Endothelial cell of umbilical vein (primary cell): ENCODE data around the gene RASAL1.

Experiments
- CTCF ChIP-seq, 2 donors: IDR thresholded peaks; 1 replicate in 1 of 2; 2 replicates in 1 of 2; pipeline ENCODE4 v1.5.1; 2011; ENCODE audit warnings: low read length in 2 of 2, mild to moderate bottlenecking in 2 of 2, moderate library complexity in 2 of 2, control low read depth in 1 of 2, inconsistent platforms in 1 of 2, low read depth in 1 of 2; ENCODE audit not compliant: insufficient read depth in 1 of 2; ENCODE audit errors: extremely low read depth in 1 of 2
- EZH2 ChIP-seq: IDR thresholded peaks from 2 replicates; pipeline ENCODE4 v1.6.1; 2012; ENCODE audit warnings: borderline replicate concordance, low read depth, mild to moderate bottlenecking, moderate library complexity, low read length, inconsistent platforms; ENCODE audit not compliant: severe bottlenecking
- GATA2 ChIP-seq: IDR thresholded peaks from 2 replicates; pipeline ENCODE4 v1.7.0; 2011; ENCODE audit warnings: low read depth, mild to moderate bottlenecking, moderate library complexity, mixed read lengths, low read length; ENCODE audit not compliant: insufficient read length, insufficient read depth
- JUN ChIP-seq: IDR thresholded peaks from 2 replicates; pipeline ENCODE4 v1.6.1; 2011; ENCODE audit warnings: borderline replicate concordance, low read depth; ENCODE audit not compliant: insufficient read length, insufficient read depth
- MAX ChIP-seq: IDR thresholded peaks from 2 replicates; pipeline ENCODE4 v1.6.1; 2011; ENCODE audit not compliant: insufficient read depth, insufficient read length
- MYC ChIP-seq: IDR thresholded peaks from one replicate; pipeline ENCODE4 v1.6.1; 2011; ENCODE audit warnings: mild to moderate bottlenecking, low read depth, low read length
- POLR2A ChIP-seq: IDR thresholded peaks from 2 replicates; pipeline ENCODE4 v1.6.1; 2012; ENCODE audit warnings: low read depth, mild to moderate bottlenecking, control low read depth, low read length
- POLR2AphosphoS5 ChIP-seq: IDR thresholded peaks from 2 replicates; pipeline ENCODE4 v1.6.1; 2012; ENCODE audit warnings: low read depth, mild to moderate bottlenecking, control low read depth, low read length, moderate library complexity; ENCODE audit not compliant: insufficient read depth

- TF ChIP-seq POLR2AphosphoS5 (no peak), CTCF (IDR thresholded peaks at IDR 0.05; ENCODE audit: extremely low read depth in 1 of 2, insufficient read depth in 1 of 2, low read depth in 1 of 2, low read length in 2 of 2) (no peak), EZH2 (no peak), POLR2A (no peak), MAX (no peak), MYC (no peak), GATA2 (no peak), JUN (no peak)
Observed at GRCh38 chr12:113050795-113051194, 84.8 kb downstream of the RASAL1 start.
